NCI-H460 (cell line): ENCODE measurements around the gene PTMS. TPM values are rescaled to one million over a fixed set of nuclear protein-coding genes. Genes with fewer than 3 reads are reported as not detected.
"Not testable (repeated sequence)": the region's sequence is repeated elsewhere in the genome, so short reads cannot be mapped to it uniquely, and the experiment has no call there.

ENCODE experiments used
- DNase-seq: peaks from one replicate; pipeline ENCODE4 v3.0.0-alpha.2; 2016; ENCODE audit warnings: low read depth; ENCODE audit errors: extremely low read depth
- polyA plus RNA-seq: library from polyadenylated mRNA; depleted of rRNA; stranded (reverse); fragments of >200 nt; gene quantifications from 2 replicates; pipeline ENCODE4 v1.2.3, GENCODE V29; 2014; cell fraction: nucleus; rRNA removed
- total RNA-seq: library from RNA; depleted of rRNA; stranded (reverse); fragments of >200 nt; shearing (Covaris generic); gene quantifications from 2 replicates; pipeline ENCODE4 v1.2.3, GENCODE V29; 2014; rRNA removed

Gene PTMS
- 116 and 158 TPM in 2 replicates for total RNA-seq
- polyA plus RNA-seq, result 103 and 132 TPM in 2 replicates

DNA sequence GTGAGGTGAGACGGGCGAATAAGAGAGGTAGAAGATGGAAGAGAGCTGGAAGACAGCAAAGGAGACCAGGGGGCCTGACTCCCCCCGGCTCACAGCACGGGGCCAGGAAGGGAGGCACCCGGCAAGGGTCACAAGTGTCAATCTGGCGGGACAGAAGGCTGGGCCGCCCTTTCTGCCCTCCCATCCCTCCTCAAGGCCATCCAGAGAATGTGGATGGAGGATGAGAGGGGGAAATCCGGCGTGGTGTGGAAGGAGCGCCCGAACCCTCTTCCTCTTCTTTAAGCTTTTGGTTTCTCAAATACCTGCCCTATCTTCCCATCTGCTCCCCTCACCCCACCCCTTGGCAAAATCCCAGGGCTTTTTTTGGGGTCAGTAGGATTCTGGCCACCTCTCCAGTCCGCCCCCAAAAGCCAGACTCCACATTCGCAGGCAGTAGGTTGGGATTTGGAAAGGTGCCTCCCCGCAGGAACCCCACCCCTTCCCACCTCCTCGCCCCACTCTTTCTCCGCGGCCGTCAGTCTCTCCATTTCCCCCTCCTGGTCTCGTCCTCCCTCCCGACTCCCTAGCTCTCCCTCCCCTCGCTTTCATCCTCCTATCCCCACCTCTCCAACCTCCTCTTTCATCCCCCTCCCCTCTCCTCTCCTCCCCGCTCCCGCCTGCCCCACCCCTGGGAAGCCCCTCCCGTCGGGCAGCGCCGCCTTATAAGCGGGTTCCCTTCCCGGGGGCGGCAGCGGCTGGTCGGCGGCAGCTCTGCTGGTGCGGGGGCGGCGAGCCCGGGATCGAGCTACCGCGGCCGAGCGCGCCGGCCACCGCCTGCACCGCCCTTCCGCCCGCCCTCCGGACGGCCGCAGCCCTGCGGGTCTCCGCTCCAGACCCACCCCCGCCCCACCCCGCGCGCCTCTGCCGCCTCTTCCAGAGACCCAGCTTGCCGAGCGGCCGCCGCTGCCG lies at the start of gene PTMS:
Gene PTMS (plus strand): TSS at position 730 of the 948 bp plus-strand sequence. CDS start 343 bp downstream, outside the sequence.
- peak; percentile 73 for DNase-seq

GRCh38 chr12:6716874-6717437 lies 49.2 kb upstream of the PTMS start:
- no peak for DNase-seq

- DNase-seq, result no peak
Measured at GRCh38 chr12:6722863-6723262, 43.3 kb upstream of the PTMS start.

- peak; percentile 92 for DNase-seq
Measured at GRCh38 chr12:6723607-6724408, 42.4 kb upstream of the PTMS start, which contains the start of gene COPS7A. Gene COPS7A, plus strand, starts transcription at chr12:6724046. Its CDS starts 611 bp downstream, at chr12:6724657.

DNA sequence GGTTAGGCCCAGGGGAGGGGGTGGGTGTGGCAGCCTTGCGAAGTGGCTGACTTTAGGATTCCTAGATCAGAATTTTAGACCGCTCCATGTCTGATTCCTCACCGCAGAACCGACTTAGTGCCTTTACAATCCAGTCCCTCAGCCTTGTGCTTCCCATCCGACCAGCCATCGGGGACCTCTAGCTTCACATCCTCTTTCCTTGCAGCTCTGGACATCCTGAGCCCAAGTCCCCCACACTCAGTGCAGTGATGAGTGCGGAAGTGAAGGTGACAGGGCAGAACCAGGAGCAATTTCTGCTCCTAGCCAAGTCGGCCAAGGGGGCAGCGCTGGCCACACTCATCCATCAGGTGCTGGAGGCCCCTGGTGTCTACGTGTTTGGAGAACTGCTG lies 41.8 kb upstream of the PTMS start:
- no peak for DNase-seq

DNA sequence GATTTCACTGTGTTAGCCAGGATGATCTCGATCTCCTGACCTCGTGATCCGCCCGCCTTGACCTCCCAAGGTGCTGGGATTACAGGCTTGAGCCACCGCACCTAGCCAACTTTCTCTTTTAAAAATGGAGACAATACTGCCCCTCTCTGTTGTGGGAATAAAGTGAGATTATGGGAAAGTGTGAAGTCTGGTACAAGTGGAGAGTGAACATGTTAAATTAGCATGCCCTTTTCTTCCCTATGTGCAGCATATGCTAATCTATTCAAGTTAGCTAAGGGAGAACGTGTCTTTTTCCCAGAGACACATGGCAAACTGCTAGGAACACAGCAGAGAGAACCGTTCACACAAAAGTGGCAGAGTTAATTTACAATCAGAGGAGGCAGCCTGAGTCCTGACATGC lies 40.8 kb upstream of the PTMS start:
- DNase-seq, result no peak

DNA sequence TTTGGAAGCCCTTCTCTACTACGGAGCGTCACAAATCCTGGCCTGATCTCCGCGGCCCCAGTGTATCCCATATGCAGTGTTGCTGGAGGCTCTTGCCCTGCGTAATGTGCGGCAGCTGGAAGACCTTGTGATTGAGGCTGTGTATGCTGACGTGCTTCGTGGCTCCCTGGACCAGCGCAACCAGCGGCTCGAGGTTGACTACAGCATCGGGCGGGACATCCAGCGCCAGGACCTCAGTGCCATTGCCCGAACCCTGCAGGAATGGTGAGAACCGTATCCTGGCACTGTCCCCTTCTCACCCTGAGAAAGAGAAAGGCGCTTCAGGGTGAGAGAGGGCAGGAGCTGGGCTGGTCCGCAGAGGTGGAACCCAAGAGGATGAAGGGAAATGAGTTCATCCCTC lies 37.0 kb upstream of the PTMS start:
- no peak for DNase-seq

DNA sequence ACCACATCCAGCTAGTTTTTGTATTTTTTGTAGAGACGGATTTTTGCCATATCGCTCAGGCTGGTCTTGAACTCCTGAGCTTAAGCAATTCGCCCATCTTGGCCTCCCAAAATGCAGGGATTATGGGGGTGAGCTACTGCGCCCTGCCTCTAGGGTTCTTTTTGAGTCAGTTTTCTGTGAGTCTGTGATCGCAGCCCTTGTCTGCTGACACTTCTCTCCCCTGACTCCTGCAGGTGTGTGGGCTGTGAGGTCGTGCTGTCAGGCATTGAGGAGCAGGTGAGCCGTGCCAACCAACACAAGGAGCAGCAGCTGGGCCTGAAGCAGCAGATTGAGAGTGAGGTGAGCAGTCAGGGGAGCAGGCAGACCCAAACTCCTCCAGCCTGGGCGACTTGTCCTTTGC lies 36.0 kb upstream of the PTMS start:
- DNase-seq, result no peak

- no peak for DNase-seq
Measured at GRCh38 chr12:6734506-6735387, 31.4 kb upstream of the PTMS start.

DNA sequence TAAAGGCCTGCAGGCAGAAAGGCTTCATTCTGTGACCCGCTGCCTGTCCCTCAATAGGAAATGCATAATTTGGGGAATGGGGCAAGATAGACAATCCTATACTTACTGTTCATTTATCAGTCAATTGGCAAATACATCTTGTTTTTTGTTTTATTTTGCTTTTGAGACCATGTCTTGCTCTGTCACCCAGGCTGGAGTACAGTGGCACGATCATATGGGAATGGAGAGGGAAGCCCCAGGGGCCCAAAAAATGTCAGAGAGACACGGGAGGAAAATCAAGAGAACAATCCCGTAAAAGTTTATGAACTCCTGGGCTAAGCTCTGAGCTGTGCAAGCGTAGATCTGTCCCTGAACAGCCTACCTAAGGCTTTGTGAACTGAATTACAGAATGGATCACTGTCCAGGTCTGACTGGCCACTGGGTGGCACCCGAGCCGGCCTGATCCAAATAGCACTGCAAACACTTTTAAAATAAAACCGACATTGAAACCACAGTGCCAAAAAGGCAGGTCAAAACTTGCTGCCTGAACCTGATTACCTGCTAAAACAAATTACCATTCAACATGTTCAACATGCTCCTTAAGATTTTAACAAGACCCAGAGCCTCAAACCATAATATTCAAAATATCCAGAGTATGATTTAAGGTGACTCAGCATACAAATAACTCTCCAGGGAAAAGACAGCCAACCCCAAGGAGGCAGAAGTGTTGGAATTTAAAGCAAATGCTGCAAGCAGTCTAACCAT lies 30.5 kb upstream of the PTMS start:
- peak; percentile 44 for DNase-seq

DNA sequence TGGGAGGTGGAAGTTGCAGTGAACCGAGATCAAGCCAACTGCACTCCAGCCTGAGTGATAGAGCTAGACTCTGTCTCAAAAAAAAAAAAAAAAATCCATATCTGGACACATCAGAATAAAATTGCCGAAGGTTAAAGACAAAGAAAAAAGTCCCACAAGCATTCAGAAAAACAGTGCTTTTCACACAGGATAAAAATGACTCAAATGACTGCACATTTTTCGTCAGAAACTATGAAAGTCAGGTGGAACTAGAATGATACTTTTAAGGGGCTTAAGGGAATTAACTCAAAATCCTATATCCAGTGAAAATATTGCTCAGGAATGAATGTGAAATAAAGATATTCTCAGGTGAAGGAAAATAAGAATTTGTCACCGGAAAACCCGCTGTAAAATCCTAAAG lies 29.4 kb upstream of the PTMS start:
- DNase-seq, result no peak

- DNase-seq, result not testable (repeated sequence)
Measured at GRCh38 chr12:6742080-6742479, 24.1 kb upstream of the PTMS start.

DNA sequence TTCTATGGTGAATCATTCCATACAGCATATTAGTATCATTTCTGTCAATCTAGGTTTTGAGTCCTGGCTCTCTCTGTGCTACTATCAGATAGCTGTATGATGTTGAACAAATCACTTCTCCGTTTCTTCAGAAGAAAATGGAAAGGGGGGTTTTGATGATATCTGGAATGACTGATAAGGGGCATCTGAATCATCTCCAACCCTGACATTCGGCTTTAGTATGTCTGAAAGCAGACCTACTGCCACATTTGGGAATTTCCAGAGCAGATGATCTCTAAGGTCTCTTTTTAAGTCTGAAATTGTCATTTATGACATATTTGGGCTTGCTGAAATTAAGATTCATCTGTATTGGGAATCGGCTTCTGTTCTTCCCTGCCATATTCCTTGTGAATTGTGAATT lies 23.3 kb upstream of the PTMS start:
- DNase-seq, result no peak

- not testable (repeated sequence) for DNase-seq
Measured at GRCh38 chr12:6743300-6743699, 22.9 kb upstream of the PTMS start.

- no peak for DNase-seq
Measured at GRCh38 chr12:6745741-6746525, 20.2 kb upstream of the PTMS start.

- DNase-seq, result no peak
Measured at GRCh38 chr12:6747216-6747615, 18.9 kb upstream of the PTMS start.

DNA sequence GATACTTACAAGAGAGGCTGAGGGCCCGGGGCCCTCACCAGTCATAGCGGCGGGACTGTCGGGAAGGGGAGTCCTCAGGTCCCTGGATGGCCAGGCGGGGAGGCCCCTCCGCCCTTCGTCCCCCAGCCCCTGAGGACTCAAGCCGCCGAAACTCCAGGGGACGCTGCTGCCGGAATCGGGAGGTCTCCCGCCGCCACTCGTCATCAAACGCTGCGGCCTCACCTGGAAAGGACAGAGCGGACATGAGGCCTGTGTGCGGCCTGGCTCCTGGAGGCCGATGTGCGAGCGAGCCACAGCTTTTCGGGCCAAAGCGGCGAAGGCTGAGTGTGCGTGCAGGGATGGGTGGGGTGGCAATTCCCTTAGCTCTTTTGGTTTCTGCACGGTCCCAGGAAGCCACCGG lies 17.4 kb upstream of the PTMS start:
- DNase-seq, result no peak

- DNase-seq, result no peak
Measured at GRCh38 chr12:6750506-6750905, 15.7 kb upstream of the PTMS start.

- DNase-seq, result no peak
Measured at GRCh38 chr12:6751767-6752166, 14.4 kb upstream of the PTMS start.
